Liver (tissue), 9 donors: ENCODE results near the gene SLFN12L. TPM values are rescaled to one million over a fixed set of nuclear protein-coding genes. Genes with fewer than 3 reads are reported as not detected.

Experiments
- DNase-seq: peaks from one replicate; pipeline ENCODE4 v3.0.0-alpha.2; 2017; ENCODE audit warnings: low spot score
- H3K27ac ChIP-seq, 2 donors: one replicate each; pipeline ENCODE4 v1.7.0; 2013; ENCODE audit warnings: inconsistent platforms in 2 of 2, low read length in 2 of 2, control low read depth in 1 of 2, low read depth in 1 of 2, mild to moderate bottlenecking in 1 of 2
- H3K27me3 ChIP-seq, 4 donors: one replicate each; pipeline versions ENCODE4 v1.6.1 to v1.7.0; 2013; ENCODE audit warnings: low read length in 3 of 4, inconsistent platforms in 1 of 4, mild to moderate bottlenecking in 1 of 4, moderate library complexity in 1 of 4; ENCODE audit not compliant: control insufficient read depth in 4 of 4, insufficient read depth in 4 of 4
- H3K36me3 ChIP-seq, 4 donors: one replicate each; pipeline versions ENCODE4 v1.6.1 to v1.7.0; 2013; ENCODE audit warnings: low read length in 3 of 4, mild to moderate bottlenecking in 3 of 4, low read depth in 1 of 4, moderate library complexity in 1 of 4; ENCODE audit not compliant: control insufficient read depth in 4 of 4, insufficient read depth in 3 of 4
- H3K4me1 ChIP-seq, 4 donors: one replicate each; pipeline versions ENCODE4 v1.6.1 to v1.7.0; 2013; ENCODE audit warnings: low read length in 3 of 4, mild to moderate bottlenecking in 3 of 4, moderate library complexity in 1 of 4; ENCODE audit not compliant: control insufficient read depth in 4 of 4, insufficient read depth in 4 of 4
- H3K4me3 ChIP-seq, 3 donors: one replicate each; pipeline versions ENCODE4 v1.6.1 to v1.7.0; 2013; ENCODE audit warnings: low read length in 3 of 3, control low read depth in 1 of 3, low read depth in 1 of 3, mild to moderate bottlenecking in 1 of 3
- H3K9ac ChIP-seq, 2 donors: one replicate each; pipeline ENCODE4 v1.7.0; 2013; ENCODE audit warnings: low read length in 2 of 2, mild to moderate bottlenecking in 2 of 2, moderate library complexity in 2 of 2, control low read depth in 1 of 2, low read depth in 1 of 2
- H3K9me3 ChIP-seq, 4 donors: one replicate each; pipeline versions ENCODE4 v1.6.1 to v1.7.0; 2013; ENCODE audit warnings: low read length in 3 of 4; ENCODE audit not compliant: control insufficient read depth in 4 of 4
- CTCF ChIP-seq: fragments of 150-350 bp; IDR thresholded peaks from 2 replicates; pipeline ENCODE4 v1.5.1; 2017; ENCODE audit warnings: improper control_type of control experiment, low read depth, low read length; ENCODE audit not compliant: missing input control
- EGR1 ChIP-seq, 2 donors: IDR thresholded peaks; 2 replicates each; pipeline ENCODE4 v1.6.1; 2016 to 2018; ENCODE audit warnings: antibody characterized with exemption in 2 of 2, low read depth in 2 of 2
- GABPA ChIP-seq, 2 donors: IDR thresholded peaks in 1 of 2; conservative IDR thresholded peaks in 1 of 2; 2 replicates each; pipeline ENCODE4 v1.6.1; 2016; ENCODE audit warnings: antibody characterized with exemption in 2 of 2, mild to moderate bottlenecking in 1 of 2, moderate library complexity in 1 of 2
- JUND ChIP-seq, 2 donors: IDR thresholded peaks; 2 replicates each; pipeline ENCODE4 v1.6.1; 2016; ENCODE audit warnings: antibody characterized with exemption in 2 of 2
- RXRA ChIP-seq, 2 donors: IDR thresholded peaks; 2 replicates each; pipeline ENCODE4 v1.6.1; 2017 to 2018; ENCODE audit warnings: antibody characterized with exemption in 2 of 2, mild to moderate bottlenecking in 1 of 2
- SP1 ChIP-seq: IDR thresholded peaks from 2 replicates; pipeline ENCODE4 v1.6.1; 2018; ENCODE audit warnings: antibody characterized with exemption, mild to moderate bottlenecking
- TAF1 ChIP-seq: conservative IDR thresholded peaks from 2 replicates; pipeline ENCODE4 v1.6.1; 2016; ENCODE audit warnings: antibody characterized with exemption, mild to moderate bottlenecking
- ZBTB33 ChIP-seq: IDR thresholded peaks from 2 replicates; pipeline ENCODE4 v1.6.1; 2016; ENCODE audit warnings: antibody characterized with exemption
- WGBS: extraction: QIAGEN DNeasy Blood & Tissue Kit; methylation state at CpG from one replicate; pipeline ENCODE4 v1.1.7; 2013; 5-methylcytosine and 5-hydroxymethylcytosine counted together
- polyA plus RNA-seq, 2 donors: library from polyadenylated mRNA; stranded (reverse) in 1 of 2; unstranded in 1 of 2; fragments of 200-250 nt in 1 of 2; fragments of >200 nt in 1 of 2; fragmentation: Nextera tagmentation in 1 of 2; extraction: Ambion mirVana in 1 of 2; gene quantifications; one replicate each; pipeline versions ENCODE4 v1.2.1 to v1.2.3, GENCODE V29; 2013 to 2015
- total RNA-seq, 2 donors: library from RNA; depleted of rRNA; stranded (reverse); fragments of >200 nt; gene quantifications; one replicate each; pipeline ENCODE4 v1.2.3, GENCODE V29; 2014
- TF ChIP-seq, protein P1 (sequence below): IDR thresholded peaks from 2 replicates; pipeline ENCODE4 v1.6.1; 2016; ENCODE audit warnings: antibody characterized with exemption, mild to moderate bottlenecking
- TF ChIP-seq, protein P2 (sequence below): IDR thresholded peaks from 2 replicates; pipeline ENCODE4 v1.6.1; 2016; ENCODE audit warnings: antibody characterized with exemption
- donor health status: healthy.
- donor health status: healthy.
- donor health status: healthy.
- donor health status: healthy.
- donor health status: healthy.

The SLFN12L gene
- total and polyA plus RNA-seq, 4 donors, result 0.09 to 2.2 (median 0.27) TPM

GRCh38 chr17:35477248-35477647 is 60.2 kb downstream of the SLFN12L start:
- TF ChIP-seq, protein P1, sequence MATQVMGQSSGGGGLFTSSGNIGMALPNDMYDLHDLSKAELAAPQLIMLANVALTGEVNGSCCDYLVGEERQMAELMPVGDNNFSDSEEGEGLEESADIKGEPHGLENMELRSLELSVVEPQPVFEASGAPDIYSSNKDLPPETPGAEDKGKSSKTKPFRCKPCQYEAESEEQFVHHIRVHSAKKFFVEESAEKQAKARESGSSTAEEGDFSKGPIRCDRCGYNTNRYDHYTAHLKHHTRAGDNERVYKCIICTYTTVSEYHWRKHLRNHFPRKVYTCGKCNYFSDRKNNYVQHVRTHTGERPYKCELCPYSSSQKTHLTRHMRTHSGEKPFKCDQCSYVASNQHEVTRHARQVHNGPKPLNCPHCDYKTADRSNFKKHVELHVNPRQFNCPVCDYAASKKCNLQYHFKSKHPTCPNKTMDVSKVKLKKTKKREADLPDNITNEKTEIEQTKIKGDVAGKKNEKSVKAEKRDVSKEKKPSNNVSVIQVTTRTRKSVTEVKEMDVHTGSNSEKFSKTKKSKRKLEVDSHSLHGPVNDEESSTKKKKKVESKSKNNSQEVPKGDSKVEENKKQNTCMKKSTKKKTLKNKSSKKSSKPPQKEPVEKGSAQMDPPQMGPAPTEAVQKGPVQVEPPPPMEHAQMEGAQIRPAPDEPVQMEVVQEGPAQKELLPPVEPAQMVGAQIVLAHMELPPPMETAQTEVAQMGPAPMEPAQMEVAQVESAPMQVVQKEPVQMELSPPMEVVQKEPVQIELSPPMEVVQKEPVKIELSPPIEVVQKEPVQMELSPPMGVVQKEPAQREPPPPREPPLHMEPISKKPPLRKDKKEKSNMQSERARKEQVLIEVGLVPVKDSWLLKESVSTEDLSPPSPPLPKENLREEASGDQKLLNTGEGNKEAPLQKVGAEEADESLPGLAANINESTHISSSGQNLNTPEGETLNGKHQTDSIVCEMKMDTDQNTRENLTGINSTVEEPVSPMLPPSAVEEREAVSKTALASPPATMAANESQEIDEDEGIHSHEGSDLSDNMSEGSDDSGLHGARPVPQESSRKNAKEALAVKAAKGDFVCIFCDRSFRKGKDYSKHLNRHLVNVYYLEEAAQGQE, result no peak
- TF ChIP-seq EGR1 (IDR thresholded peaks at IDR 0.05; ENCODE audit: low read depth in 2 of 2) (no peak), ZBTB33 (no peak), JUND (IDR thresholded peaks at IDR 0.05) (no peak), CTCF (no peak), GABPA (IDR thresholded peaks at IDR 0.05 in 1 of 2, conservative IDR thresholded peaks at IDR 0.05 in 1 of 2) (no peak), TAF1 (no peak), RXRA (IDR thresholded peaks at IDR 0.05) (no peak)
- TF ChIP-seq, protein P2, sequence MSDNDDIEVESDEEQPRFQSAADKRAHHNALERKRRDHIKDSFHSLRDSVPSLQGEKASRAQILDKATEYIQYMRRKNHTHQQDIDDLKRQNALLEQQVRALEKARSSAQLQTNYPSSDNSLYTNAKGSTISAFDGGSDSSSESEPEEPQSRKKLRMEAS, result no peak
- Histone ChIP-seq H3K4me3 (no peak overlapping the region), H3K9ac (no peak overlapping the region), H3K27me3 (peaks cover 0 to 7% (median 1%) of the 10 kb centered on the region in 4 donors), H3K4me1 (no peaks in the 10 kb centered on the region), H3K9me3 (no peaks in the 10 kb centered on the region), H3K36me3 (no peaks in the 10 kb centered on the region), H3K27ac (no peak overlapping the region)
- no peak for DNase-seq
- 49% methylated on average over 5 of the region's 5 CpGs for WGBS

DNA sequence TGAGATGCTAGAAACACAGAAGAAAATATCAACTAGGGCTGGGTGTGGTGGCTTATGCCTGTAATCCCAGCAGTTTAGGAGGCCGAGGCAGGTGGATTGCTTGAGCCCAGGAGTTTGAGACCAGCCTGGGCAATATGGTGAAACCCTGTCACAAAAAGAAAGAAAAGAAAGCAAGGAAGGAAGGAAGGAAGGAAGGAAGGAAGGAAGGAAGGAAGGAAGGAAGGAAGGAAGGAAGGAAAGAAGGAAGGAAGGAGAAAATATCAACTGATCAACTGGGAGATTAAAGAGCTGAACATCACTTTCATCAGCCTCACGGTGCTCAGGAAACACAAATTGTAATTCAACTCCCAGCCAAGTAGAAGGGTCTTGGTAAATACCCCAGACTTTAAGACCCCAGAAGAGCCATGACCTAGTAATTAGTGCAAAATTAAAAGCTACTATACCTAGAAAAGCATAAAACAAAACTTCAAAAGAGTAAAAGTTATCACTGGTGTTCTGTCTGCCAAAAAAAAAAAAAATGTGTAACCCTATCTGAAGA is 61.1 kb downstream of the SLFN12L start:
- H3K4me3 ChIP-seq, result no peak overlapping the region
- DNase-seq, result no peak
- no peaks in the 10 kb centered on the region for H3K36me3 ChIP-seq
- no peak for TF ChIP-seq SP1
- no peaks in the 10 kb centered on the region for H3K9me3 ChIP-seq
- WGBS, result 49% methylated on average over 2 of the region's 2 CpGs
- no peak overlapping the region for H3K9ac ChIP-seq
- H3K27ac ChIP-seq, result no peak overlapping the region
- peaks cover 0 to 7% (median 1%) of the 10 kb centered on the region in 4 donors for H3K27me3 ChIP-seq
- no peaks in the 10 kb centered on the region for H3K4me1 ChIP-seq
